IPS-NIHi11 (cell line): ENCODE results near the gene RFX8.
"Not testable (repeated sequence)": the region's sequence is repeated elsewhere in the genome, so short reads cannot be mapped to it uniquely, and the experiment has no call there.

Experiments used
- DNase-seq: peaks from one replicate; pipeline ENCODE4 v3.0.0; 2012; ENCODE audit warnings: mixed read lengths, low spot score

Gene RFX8

DNA sequence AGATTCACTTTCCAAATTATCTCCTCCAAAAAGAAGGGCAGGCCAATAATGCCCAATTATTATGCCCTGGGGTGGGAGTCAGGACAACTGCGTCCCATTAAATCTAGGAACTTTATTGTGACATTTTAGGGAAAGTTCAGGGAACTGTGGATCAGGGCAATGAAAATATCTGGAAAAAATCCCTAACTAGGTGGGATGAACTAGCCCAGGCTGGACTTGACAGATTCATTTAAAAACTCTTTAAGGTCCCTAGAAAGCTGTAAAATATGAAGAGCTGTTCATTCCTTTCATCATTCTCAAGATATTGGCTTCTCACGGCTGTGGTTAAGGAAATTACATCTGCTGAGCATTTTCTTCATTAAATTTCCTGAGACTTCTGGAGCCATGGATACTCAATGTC is 95.8 kb downstream of the RFX8 start:
- DNase-seq = no peak

DNA sequence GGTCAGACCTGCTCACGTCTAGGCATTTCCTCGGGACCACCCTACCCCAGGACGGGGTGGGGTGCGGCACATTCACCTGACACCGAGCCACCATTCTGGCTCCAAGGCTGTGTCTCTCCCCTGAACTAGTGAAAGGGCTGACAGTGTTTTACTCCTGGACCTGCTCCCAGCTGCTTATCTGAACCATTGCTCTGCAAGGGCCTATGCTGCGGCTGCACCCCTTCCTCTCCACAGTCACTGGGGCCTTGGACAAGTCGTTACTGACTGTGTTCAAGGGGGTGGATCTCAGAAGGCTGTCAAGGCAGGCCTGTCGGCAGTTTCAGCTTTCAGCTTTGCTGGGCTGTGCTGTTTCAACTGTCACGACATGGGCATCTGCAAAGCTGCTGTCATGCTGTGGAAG is 99.3 kb downstream of the RFX8 start:
- DNase-seq = no peak

DNA sequence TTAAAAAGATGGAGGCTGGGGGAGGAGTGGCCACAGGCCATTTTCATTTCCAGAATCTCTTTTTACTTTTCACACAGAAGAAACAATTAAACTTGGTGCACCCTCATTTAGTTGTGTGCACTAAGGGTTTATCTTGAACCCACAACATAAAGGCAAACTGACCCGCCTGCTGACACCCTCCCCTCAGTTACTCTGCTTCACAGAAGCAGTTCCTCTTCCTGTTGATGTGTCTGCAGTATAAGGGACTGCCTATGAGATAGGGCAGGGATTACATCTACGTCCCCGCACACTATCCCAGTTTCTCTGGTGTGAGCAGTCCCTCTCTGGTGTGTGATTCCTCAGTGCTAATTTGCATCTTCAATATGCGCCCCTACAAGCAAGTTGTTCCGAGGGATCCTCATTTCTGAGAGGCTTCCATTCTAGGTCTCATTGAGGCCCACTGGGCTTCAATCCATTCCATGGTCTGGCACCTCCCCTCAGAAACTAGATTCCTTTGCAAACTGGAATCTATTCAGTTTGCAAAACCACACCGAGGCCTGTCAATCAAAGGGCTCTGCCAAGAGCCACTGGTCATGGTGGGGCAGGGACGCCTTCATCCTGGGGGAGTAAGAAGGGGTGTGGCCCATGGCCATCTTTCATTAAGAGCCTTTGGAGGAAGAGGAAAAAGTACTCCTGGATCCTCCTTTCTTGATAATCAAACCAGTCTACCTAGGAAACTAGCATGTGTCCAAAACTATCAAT is 99.9 kb downstream of the RFX8 start:
- no peak for DNase-seq

- DNase-seq = no peak
Measured at GRCh38 chr2:101372792-101373191, 102.1 kb downstream of the RFX8 start.

DNA sequence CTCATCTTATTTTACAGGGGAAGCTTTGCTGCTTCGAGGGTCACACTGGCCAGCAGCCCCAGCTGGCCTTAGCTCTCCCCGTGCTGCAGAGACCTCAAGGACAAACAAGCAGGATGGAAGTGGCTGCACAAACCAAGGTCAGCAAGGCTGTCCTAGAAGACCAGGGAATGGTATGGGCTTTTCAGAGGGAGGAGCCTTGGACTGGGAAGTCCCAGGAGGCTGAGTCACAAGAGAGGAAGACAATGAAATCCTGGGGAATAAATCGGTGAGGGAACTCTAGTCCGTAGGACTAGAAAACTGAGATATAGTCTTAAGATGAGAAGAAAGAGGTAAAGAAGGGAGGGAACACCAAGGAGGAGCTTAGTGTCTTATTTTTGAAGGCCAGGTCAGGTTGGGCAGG is 103.3 kb downstream of the RFX8 start:
- DNase-seq = no peak

DNA sequence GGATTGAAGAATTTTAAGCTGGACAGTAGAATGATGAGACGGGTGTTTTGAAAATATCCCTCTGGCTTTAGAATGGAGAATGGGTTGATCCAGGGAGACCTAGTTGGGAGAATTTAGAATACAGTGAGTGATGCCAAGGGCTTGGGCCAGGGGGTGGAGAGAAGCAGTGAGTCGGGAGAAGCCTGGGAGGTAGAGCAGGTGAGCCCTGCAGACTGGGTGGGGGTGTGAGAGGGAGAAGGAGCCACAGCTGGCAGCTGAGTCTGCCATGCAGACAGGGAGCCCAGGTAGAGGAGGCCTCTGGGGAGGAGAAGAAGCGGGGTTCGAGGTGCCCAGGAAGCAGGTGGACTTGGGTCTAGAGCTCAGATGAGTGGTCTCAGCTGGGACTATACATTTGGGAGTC is 105.8 kb downstream of the RFX8 start:
- DNase-seq = no peak

DNA sequence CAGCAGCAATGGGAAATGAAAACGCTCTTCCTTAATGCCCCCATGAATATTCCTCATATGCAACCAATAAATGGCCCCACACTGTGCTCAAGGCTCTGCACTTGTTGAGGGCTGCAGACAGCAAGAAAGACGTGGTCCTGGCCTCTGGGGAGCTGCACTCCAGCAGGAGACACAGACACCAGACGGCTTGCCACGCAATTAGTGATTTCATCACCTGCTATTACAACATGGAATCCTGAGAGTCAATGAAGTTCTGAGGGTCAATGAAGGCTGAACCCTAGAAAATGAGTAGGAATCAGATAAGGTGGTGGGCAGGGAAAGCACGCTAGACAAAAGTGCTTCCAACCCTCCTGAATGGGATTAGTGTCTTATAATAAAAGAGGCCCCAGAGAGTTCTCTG is 106.5 kb downstream of the RFX8 start:
- no peak for DNase-seq

DNA sequence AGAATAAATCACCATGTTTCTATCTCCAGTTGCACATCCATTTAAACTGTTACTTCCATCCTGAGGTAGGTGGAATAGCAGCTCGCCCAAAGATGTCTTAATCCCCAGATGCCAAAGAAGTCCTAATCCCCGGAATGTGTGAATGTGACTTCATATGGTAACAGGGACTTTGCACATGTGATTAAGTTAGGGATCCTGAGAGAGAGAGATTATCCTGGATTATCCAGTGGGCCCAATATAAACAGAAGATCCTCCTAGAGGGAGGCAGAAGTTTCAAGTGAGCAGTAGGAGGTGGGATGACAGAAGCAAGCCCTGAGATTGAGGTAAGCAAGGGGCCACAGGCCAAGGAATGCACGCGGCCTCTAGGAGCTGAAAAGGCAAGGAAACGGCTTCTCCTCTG is 107.4 kb downstream of the RFX8 start:
- no peak for DNase-seq

GRCh38 chr2:101364878-101365277 is 110.0 kb downstream of the RFX8 start:
- no peak for DNase-seq

- DNase-seq = no peak
Measured at GRCh38 chr2:101362777-101363176, 112.1 kb downstream of the RFX8 start.

DNA sequence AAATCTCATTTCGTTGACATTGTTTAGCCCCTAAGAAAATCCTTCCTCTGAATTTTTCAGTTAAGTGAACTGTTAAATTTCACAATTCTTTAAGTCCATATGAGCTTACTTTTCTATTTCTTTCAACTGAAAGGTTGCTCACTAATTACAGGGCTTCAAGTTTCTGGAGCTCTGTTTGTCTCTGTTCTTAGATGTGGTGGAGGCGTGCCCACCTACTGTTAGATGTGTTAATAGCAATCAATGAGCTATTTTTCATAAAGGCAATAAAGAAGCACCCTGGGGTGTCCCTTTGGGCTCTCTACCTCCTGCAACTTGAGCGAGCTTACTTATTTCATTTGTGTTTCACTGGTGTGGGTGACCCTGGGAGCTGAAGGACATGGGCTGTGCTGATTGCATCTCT is 112.6 kb downstream of the RFX8 start:
- DNase-seq = no peak

- no peak for DNase-seq
Measured at GRCh38 chr2:101361522-101361921, 113.4 kb downstream of the RFX8 start.

GRCh38 chr2:101361121-101361520 is 113.8 kb downstream of the RFX8 start:
- DNase-seq = no peak

DNA sequence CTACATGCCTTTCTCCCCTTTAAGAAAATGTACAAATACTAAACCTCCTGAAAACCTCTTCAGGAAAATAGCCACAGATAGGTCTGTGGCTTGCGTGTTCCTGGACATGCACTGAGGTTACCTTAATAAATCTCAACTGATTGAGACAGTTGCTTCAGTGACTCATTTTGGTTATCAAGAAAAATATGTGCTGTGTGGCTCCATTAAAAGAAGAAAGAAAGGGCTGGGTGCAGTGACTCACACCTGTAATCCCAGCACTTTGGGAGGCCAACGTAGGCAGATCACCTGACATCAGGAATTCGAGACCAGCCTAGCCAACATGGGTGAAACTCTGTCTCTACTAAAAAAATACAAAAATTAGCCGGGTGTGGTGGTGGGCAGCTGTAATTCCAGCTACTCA is 114.7 kb downstream of the RFX8 start:
- DNase-seq = no peak

DNA sequence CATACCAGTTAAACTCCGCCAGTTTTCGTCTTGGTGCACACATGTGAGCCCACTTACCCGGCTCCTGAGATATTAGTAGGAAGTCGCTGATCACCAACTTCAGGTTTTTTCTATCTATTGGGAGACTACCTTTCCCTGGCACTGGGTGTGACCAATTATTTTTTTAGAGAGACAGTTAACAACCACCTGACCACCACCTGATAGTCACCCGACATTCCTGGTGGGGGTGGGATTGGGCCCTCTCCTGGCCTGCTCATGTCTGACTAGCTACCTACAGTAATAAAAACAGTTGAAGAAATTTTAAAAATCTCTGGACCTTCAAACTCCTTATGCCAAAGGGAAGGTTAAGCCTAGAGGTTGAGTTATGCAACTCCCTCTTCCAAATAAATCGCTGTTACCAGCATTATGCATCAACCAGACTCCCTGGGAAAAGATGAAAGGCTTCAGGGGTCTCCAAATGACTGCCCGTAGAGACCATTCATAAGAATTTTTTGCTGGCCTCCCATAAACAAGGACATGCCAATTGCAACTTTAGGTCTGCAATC is 115.4 kb downstream of the RFX8 start:
- DNase-seq = no peak

DNA sequence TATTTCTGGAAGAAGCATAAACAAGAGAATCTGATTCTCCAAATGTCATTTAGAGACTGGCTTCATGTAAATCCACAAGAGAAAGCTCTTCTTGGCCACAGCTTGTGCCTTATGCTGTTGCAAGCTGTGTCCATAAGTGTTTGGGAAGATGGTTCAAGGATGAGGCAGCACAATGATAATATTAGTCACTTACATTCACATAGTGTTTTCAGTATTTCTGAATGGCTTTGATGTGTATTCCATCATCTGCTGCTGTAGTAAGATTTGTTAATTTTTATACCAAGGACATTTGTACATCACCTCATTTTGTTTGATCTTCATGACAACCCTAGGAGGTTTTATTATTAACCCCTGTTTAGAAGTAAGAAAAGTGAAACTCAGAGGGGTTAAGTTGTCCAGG is 117.5 kb downstream of the RFX8 start:
- no peak for DNase-seq

DNA sequence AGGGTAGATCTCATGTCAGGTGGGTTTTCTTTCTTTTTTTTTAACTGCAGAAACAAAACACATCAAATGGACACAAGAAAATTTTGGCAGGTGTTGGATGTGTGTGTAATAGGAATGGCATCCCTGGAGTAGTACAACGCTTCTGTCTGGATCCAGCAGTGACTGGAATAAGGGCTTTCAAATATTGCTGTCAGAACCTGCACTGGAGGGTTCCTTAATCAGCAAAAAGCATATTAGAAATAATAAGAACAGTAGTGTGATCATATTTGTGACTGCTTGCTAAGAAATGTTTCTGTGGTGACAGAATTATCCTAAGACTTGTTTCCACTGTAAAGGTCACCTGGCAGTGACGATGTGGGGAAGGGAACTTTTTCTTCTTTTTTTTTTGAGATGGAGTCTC is 118.4 kb downstream of the RFX8 start:
- no peak for DNase-seq

- DNase-seq = no peak
Measured at GRCh38 chr2:101356055-101356454, 118.9 kb downstream of the RFX8 start.

DNA sequence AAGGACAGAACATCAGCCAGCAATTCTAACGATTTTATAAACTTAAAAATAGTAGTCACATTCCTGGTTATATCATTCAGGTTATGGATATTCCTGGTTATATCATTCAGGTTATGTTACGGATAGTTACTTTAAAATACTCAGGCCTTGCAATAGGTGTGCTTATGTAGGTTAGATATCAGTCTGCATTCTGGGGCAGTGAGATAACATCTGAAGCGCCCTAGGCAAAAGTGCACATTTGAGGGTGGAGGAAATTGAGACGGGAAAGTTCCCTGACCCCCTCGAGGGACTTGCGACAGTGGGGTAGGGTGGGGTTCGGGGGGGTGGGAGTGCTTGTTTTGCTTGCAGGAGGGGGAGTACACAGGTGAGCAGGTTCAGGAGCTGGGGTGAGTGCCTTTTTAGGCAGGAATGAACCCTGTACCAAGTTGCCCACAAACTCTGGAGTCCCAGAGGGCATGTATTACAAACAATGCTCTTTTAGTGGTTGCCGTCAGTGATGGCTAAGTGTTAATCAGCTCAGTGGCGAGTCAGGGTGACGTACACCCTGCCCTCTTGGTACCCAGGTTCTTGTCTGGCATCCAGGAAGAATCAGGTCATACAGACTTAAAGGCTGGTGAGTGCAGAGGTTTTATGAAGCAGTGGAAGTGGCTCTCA is 119.4 kb downstream of the RFX8 start:
- DNase-seq = no peak

- DNase-seq = no peak
Measured at GRCh38 chr2:101354420-101355311, 120.2 kb downstream of the RFX8 start.

DNA sequence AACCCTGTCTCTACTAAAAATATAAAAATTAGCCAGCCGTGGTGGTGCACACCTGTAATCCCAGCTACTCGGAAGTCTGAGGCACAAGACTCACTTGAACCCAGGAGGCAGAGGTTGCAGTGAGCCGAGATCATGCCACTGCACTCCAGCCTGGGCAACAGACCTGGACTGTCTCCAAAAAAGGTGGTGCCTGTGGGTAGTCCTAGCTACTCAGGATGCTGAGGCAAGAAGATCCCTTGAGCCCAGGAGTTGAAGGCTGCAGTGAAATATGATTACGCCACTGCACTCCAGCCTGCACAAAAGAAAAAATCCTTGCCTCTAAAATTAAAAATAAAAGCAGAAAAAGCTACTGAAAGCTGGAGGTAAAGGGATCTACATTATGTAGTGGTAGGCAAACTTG is 122.3 kb downstream of the RFX8 start:
- DNase-seq = not testable (repeated sequence)

DNA sequence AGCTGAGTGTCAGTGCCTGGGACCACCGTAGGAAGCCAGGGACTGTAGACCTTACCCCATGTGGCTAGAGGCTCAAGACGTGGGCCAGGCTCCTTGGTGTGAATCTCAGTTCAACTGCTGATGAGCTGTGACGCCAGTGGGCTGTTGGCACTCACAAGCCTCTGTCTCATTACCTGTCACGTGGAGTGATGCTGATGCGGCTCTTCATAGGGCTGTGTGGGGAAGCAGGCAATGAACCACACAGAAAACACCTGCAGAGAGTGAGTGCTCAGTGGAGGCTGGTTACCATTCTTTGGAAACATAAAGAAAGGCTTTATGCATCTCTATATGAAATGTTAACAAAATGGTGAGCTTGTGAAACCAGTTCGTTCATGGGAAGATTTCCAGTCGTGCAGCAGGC is 123.7 kb downstream of the RFX8 start:
- DNase-seq = no peak
